ENCODE data around the gene CYFIP1.

GRCh38 chr15:22907161-22907950 lies 72.8 kb downstream of the CYFIP1 start:
- no peak for TF ChIP-seq CTCF (IDR thresholded peaks at IDR 0.05; ENCODE audit: insufficient read depth, low read depth, low read length)
- TF ChIP-seq EZH2 (IDR thresholded peaks at IDR 0.05; ENCODE audit: insufficient read depth, low read length), result no peak

All from astrocyte (in vitro differentiated cells and primary cell).